Motor neuron (in vitro differentiated cells): ENCODE results near the gene RCAN1. TPM values are rescaled to one million over a fixed set of nuclear protein-coding genes. Genes with fewer than 3 reads are reported as not detected.
"Not testable (repeated sequence)": the region's sequence is repeated elsewhere in the genome, so short reads cannot be mapped to it uniquely, and the experiment has no call there.

ENCODE experiments used
- ATAC-seq, 8 experiments: fragments of 200-7000 bp; cut with Tn5 transposase; replicated peaks in 6 of 8; 2 replicates each; pipeline ENCODE4 v1.8.0; 2021; ENCODE audit warnings: mild to moderate bottlenecking in 8 of 8, moderate library complexity in 8 of 8
- H3K27ac ChIP-seq, 2 donors: fragments of 250-450 bp; sonication (Bioruptor Pico); 2 replicates each; pipeline ENCODE4 v1.9.0; 2021; ENCODE audit warnings: antibody characterized with exemption in 2 of 2, mild to moderate bottlenecking in 2 of 2, moderate library complexity in 1 of 2
- H3K4me1 ChIP-seq, 2 donors: fragments of 250-450 bp; sonication (Bioruptor Pico); replicated peaks in 1 of 2; 2 replicates each; pipeline ENCODE4 v1.6.1; 2021; ENCODE audit warnings: antibody characterized with exemption in 2 of 2, mild to moderate bottlenecking in 2 of 2, moderate library complexity in 1 of 2
- H3K4me3 ChIP-seq, 5 donors: fragments of 250-450 bp; sonication (Bioruptor Pico); 2 replicates each; pipeline ENCODE4 v1.9.0; 2021; ENCODE audit warnings: antibody characterized with exemption in 5 of 5, mild to moderate bottlenecking in 5 of 5, moderate library complexity in 4 of 5
- WGBS, 10 experiments: fragments of 450-650 bp; shearing (Covaris generic); methylation state at CpG; one replicate each; pipeline ENCODE4 v1.0.0; 2022; 5-methylcytosine and 5-hydroxymethylcytosine counted together
- in situ Hi-C, 9 experiments: fragments of 400-800 bp; cut with MboI; loops; one replicate each; pipeline ENCODE4 v1.15.0; 2021; ENCODE audit warnings: low sequenced_read_pairs in 9 of 9, low pct_unique_long_range_greater_than_20kb in 2 of 9; ENCODE audit not compliant: unreplicated experiment in 9 of 9
- total RNA-seq, 8 experiments: library from RNA; unstranded; fragments of 300-600 nt; gene quantifications; 2 replicates each; pipeline versions ENCODE4 v1.2.3 to v1.2.4, GENCODE V29; 2022

The RCAN1 gene
- total RNA-seq, 8 experiments from 2014 or later, result 10.3 to 280 (median 22.7) TPM

DNA sequence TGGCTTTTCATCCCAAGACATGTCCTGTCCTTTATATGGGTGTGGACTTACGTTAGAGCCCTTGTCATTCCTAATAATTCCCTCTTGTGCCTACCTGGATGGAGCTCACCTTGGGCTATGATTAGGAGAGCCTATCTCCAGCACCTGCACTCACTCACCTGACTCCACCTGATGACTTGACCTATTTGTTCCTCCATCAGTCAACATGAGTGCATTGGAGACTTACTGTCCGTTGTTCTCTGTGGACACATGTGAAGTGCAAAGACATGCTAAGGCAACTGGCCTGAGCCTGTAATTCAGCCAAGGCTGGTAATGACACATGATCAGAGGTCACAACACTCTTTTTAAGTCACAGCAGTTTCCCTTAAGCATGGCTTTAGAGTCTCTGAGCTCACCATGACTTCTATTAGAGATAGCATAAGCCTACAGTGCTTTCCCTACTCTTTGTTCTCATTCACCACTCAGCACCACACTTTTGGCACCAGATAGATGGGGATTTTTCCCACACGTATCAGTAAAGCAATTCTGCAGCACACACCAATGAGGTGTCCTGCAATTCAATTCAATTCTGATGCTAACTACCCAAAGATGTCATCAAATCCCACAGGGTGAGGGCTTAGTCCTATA is 112.3 kb downstream of the RCAN1 start:
- no peak for ATAC-seq
- H3K27ac ChIP-seq, result no peak overlapping the region
- WGBS, 10 experiments, result 38 to 90% (median 68%) methylated on average over 1 to 3 of the region's 3 CpGs
- H3K4me1 ChIP-seq, result no peaks in the 10 kb centered on the region
- H3K4me3 ChIP-seq, result no peak overlapping the region
- in situ Hi-C loops, result no loop called here

DNA sequence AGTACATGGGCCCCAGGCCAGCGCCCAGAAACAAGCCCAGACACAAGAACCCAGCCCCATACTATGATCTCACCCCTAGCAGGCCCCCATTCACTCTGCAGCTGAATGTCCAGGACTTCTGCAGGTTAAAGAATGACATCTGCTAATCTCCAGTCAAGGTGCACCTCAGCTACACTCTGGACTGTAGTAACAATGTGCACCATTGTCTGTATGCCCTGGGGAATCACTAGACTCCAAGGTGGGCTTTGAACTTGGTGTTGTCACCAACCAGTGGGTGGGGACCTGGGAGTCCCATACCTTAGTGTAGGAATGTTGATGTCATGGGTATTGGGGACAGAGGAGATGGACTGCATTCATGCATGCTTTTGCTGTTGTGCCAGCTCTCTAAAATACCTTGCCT is 113.2 kb downstream of the RCAN1 start:
- no peak for ATAC-seq
- no peaks in the 10 kb centered on the region for H3K4me1 ChIP-seq
- H3K27ac ChIP-seq, result no peak overlapping the region
- in situ Hi-C loops, result no loop called here
- WGBS, 10 experiments, result 0 to 25% methylated on average over 1 of the region's 1 CpG; no CpG with 5 or more reads in 8 of the 10 experiments
- no peak overlapping the region for H3K4me3 ChIP-seq

DNA sequence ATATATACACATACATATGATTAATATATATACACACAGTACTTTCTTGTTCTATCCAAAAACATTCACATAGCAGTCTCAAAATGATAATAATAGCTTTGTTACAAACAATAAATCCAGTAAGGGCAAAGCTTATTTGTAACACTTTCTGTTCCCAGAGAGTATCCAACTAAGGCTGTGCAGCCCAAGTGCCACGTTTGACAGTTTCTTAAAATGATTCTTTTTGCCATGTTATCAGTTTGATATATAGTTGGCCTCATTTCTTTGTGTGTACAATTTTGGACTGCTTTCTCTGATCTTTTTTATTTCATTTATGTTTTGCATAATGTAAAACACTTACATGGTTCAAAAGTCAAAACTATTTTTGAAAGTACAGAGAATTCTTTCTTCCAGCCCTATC is 114.7 kb downstream of the RCAN1 start:
- Histone ChIP-seq H3K4me1 (no peaks in the 10 kb centered on the region), H3K4me3 (no peak overlapping the region), H3K27ac (no peak overlapping the region)
- no peak for ATAC-seq
- in situ Hi-C loops, result no loop called here
- 21 to 83% (median 46%) methylated on average over 1 of the region's 1 CpG for WGBS, 10 experiments

DNA sequence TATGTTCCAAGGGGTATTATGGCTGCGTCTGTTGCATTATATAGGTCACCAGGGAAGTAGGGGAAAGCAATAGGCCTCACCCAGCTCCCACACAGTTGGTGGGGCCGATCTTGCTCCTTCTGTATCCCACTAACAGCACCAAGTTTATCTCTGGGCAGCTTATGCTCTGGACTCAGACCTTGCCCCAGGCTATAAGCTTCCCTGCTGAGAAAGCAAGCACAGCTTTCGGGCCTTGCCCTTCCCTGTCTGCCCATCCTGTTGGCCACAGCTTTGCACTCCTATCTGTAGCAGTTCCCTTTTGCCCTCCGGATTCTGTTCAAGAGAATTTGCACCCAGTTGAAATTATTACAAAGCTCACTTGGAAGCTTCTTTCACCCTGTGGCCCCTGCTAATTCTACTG is 115.8 kb downstream of the RCAN1 start:
- H3K4me3 ChIP-seq, result no peak overlapping the region
- in situ Hi-C loops, result no loop called here
- no peak overlapping the region for H3K27ac ChIP-seq
- 58 to 88% (median 82%) methylated on average over 1 to 3 of the region's 4 CpGs; no CpG with 5 or more reads in 4 of the 10 experiments for WGBS, 10 experiments
- no peak for ATAC-seq
- no peaks in the 10 kb centered on the region for H3K4me1 ChIP-seq

DNA sequence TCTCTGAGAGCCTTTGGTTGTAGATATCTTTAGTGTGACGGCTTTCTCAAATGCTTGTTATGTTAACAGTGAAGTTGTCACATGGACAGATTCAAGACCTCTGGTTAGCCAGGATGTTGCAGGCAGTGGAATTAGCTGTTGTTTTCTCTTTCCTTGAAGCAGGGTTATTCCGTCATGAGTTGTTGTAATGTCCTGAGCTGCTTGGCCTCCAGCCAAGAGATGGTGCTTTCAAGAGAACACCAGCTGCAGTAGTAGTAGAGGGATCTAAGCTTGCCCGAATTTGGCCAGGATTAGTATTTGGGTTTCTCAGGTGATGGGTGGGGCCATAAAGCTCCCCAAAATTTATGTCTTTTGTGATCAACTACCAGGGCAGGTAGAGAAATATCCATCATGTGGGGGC is 116.3 kb downstream of the RCAN1 start:
- in situ Hi-C loops, result no loop called here

DNA sequence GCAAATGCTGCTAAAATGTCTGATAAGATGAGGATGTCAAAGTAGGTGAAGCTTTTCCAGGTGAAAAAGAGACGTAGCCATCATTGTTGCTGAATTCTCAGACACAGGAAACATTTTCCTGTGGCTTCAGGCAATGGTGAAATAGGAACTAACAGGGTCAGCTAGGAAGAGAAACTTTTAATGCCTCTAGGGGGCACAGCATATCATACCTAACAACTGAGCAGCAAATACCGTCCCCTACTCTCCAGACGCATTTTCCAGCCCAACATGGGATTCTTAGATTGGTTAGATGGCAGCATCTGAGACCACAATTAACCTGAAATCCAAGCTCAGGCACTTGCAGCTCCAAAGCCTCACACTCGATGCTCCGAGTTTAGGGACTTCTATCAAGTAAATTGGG is 131.1 kb downstream of the RCAN1 start:
- H3K4me1 ChIP-seq, H3K4me3 ChIP-seq, H3K27ac ChIP-seq, in situ Hi-C loops: not testable (repeated sequence)
- whole genome bisulfite sequencing, 10 experiments, result no CpG with 5 or more reads among the region's 5 CpGs
- peak in 2 of 8 experiments; percentile 16 to 54 for ATAC-seq

More for the DNA sequence above, 116.3 kb downstream of the RCAN1 start:
- ATAC-seq, result peak in 1 of 8 experiments; percentile 17
- Histone ChIP-seq H3K27ac (no peak overlapping the region), H3K4me3 (no peak overlapping the region), H3K4me1 (no peaks in the 10 kb centered on the region)
- 56 to 100% (median 76%) methylated on average over 1 to 3 of the region's 3 CpGs; no CpG with 5 or more reads in 4 of the 10 experiments for WGBS, 10 experiments

DNA sequence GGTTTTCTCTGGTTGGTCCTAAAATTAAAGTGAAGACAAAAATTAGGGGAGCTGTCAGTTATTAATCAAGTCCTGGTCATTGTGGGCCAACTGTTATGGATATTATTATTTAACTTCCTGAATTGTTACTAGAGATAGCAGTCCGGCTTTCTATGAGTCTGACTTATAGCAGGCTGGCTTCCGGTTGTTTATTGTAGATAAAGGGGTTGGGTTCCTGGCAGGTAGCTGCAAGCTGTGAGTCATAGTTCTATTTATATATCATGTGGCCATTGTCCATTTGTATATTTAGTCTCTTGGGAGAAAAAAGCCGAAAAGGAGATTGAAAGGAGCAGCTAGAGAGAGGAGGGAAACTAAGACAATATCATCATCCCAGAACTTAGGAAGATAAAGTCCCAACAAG is 131.5 kb downstream of the RCAN1 start:
- H3K4me1 ChIP-seq, H3K4me3 ChIP-seq, H3K27ac ChIP-seq, in situ Hi-C loops: not testable (repeated sequence)
- peak in 7 of 8 experiments; percentile 27 to 65 (median 57) for ATAC-seq
- no CpG with 5 or more reads among the region's 3 CpGs for WGBS, 10 experiments

DNA sequence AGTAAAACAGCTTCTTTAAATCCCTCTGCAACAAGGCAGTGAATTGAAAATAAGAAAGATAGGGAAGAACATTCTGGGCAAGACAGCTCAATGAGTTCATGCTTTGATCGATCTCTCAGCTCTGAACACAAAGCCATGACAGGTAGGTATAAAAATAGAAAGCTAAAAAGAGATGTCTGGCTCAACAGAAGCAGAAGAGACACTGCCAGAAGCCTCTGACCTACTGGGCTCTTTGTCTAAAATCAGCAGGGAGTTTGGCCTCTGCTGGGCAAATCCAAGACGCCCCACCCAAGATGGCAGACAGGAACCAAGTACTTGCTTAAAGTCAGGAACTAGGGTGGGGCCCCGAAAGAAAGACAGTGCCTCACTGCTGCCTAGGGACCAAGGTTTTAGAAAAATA is 147.6 kb downstream of the RCAN1 start:
- WGBS, 10 experiments, result no CpG with 5 or more reads among the region's 3 CpGs
- in situ Hi-C loops, H3K4me1 ChIP-seq, ATAC-seq, H3K4me3 ChIP-seq, H3K27ac ChIP-seq: not testable (repeated sequence)

Other genes starting within 250 kb of the RCAN1 start
- 10 to 100 TPM in 4 of 8 experiments, 1 to 10 TPM in 4; 3.9 to 12.9 (median 7.9) TPM for gene SMIM11, start 239.6 kb downstream of the RCAN1 start, total RNA-seq
- under 1 TPM in 1 of 8 experiments, not detected in 7; 0.50 TPM for gene SMIM34, start 191.2 kb downstream of the RCAN1 start, total RNA-seq
- 1 to 10 TPM in 4 of 8 experiments, under 1 TPM in 4; 0.22 to 3.1 (median 1.1) TPM for gene KCNE1, start 102.9 kb downstream of the RCAN1 start, total RNA-seq
- gene CLIC6, start 53.9 kb upstream of the RCAN1 start, total RNA-seq, result 1 to 10 TPM in 1 of 8 experiments, under 1 TPM in 7; 0.05 to 3.0 (median 0.13) TPM